Activated CD4-positive, alpha-beta T cell treated with anti-CD3 and anti-CD28 coated beads, Interleukin-2, Interleukin-4, amounts not matched to agents 100 ng/mL and 50 ng/mL, durations not matched to agents 16 hours and 8 hours (primary cell): ENCODE data around the gene PPDPF.

Experiments used
- DNase-seq: peaks from one replicate; pipeline ENCODE4 v3.0.0-alpha.2; 2020; ENCODE audit warnings: low spot score

The PPDPF gene

GRCh38 chr20:63538204-63539091 lies 17.9 kb downstream of the PPDPF start:
- DNase-seq: no peak

DNA sequence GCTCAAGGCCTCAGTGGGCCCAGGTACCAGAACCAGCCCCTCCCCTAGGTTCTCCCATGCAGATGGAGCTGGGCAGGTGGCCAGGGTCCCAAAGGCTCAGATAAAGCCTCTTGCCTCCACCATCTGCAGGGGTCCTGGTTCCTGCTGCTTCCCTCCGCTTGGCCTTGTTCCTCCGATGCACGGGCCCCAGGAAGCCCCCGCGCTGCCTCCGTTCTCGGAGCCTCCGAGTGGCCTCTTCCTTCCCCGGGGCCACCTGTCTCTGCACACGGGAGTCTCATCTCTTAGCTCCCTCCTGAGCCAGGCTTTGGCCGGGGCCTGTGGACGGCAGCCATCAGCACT lies 18.5 kb downstream of the PPDPF start:
- no peak for DNase-seq

GRCh38 chr20:63539441-63540370 lies 19.1 kb downstream of the PPDPF start:
- no peak for DNase-seq

DNA sequence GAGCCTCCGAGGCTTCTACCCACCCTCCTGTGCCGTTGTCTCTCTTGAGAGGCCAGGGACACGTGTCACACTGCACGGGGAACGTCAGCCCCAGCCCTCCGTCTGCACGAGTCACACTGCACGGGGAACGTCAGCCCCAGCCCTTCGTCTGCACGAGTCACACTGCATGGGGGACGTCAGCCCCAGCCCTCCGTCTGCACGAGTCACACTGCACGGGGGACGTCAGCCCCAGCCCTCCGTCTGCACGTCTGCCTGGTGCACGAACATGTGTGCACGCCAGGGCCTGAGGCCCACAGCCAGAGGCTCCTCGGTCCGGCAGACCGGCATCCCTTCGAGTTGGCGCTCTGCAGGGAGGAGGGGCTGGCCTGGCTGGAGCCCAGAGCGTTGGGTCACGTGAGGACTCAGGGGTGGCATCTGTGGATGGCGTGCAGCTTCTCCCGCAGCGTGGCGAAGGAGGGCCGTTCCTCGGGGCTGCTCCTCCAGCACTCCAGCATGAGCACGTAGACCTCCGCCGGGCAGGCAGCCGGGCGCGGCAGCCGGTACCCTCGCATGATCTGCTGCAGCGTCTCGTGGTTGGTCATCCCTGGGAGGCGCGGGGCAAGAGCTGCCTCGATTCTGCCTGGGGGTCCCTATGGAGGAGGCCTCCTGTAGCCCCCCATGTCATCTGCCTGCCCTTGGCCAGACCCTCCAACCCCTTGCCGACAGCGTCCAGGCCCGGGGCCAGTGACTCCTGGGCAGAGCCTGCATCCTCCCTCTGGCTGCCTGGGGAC lies 20.0 kb downstream of the PPDPF start:
- DNase-seq: no peak

GRCh38 chr20:63541371-63541770 lies 20.8 kb downstream of the PPDPF start:
- no peak for DNase-seq

GRCh38 chr20:63542031-63542559 lies 21.5 kb downstream of the PPDPF start:
- no peak for DNase-seq

DNA sequence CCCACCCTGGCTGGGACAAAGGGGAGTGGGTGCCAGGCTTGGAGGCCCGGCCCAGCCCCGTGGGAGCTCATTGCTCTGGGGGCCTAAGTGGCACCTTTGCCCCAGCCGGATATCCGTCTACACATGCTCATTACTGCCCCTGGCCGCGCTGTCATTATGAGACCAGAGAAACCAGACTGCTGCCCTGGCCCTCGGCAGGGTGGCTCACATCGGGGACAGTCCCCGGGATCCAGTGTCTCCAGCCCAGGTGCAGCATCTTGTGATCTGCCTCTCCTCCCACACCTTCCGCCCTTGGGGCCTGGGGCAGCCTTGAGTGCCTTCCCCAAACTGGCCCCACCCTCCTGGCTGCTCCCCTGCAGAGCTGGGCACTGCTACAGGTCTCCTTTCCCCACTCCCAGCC lies 22.1 kb downstream of the PPDPF start:
- no peak for DNase-seq

- DNase-seq: no peak
Measured at GRCh38 chr20:63543131-63543530, 22.6 kb downstream of the PPDPF start.

- DNase-seq: no peak
Measured at GRCh38 chr20:63543733-63544132, 23.2 kb downstream of the PPDPF start.

DNA sequence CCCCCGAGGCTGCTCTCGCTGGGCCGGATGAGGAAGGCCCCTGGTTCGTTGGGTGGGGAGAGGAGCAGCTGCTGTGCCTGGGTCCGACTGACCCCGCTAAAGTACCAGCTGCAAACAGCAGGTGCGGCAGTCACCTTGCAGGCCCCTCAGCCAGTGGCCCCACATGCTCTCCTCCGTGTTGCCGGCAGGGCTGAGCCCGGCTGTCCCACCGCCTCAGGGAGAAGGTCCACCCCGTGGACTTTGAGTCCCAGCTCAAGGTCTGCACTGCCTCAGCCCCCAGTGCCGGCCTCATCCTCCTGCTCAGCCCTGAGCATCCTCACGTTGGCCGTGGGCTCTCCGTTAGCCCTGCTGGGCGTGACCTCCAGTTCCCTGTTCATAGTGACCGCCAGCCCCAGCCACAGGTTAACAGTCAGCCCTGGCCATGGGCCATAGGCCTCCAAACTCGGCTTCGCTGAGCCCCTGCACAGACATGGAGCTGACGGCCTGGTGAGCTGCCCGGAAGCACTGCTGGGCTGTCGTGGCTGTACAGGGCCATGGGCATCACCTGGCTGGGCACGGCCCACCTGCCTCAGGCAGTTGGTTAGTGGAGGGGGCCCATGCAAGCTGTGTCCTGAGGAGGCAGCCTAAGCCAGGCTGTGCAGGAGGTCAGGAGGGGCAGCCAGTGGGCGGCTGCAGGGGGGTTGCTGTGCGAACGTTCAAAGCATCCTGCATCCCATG lies 23.8 kb downstream of the PPDPF start:
- no peak for DNase-seq

DNA sequence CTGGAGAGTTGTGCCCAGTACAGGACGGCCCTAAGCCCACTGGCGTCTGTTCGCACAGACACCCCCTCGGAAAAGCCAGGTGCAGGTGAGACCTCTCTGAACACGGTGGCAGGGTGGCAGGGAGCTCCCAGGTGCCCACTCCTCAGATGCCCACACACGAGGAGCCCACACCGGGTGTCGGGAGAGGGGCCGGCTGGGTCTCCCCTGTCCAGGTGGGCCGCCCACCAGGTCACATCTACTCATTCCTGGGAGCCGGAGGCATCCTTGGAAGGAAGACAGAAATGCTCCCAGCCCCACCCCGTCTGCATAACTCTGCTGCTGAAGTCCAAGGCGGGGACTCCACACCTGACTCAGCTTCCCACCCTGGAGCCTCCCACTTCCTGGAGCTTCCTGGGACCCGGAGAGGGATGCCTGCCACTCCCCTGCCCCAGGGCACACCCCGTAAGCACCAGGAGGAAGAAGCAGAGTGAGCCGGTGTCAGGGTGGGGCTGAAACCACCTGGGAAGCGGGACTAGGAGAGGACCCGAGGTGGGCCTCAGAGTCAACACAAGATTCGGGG lies 24.5 kb downstream of the PPDPF start:
- DNase-seq: no peak

DNA sequence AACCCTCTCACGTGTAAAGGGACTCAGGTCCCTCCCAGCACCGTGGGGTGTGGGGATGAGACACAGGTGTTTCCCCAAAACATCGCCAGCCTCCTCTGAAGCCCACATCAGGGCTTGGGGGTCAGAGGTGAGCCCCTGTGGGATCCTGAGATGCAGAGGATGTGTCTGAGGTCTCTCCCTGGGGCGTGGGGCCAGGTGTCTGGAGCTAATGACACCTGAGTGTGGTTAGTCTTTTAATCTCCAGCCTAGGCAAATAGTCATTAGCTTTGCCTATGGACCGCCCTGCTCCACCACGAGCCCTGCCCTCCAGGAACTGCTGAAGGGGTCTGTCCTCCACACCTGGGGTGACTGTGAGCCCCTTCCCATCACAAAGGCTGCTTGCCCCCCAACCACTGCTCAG lies 25.2 kb downstream of the PPDPF start:
- no peak for DNase-seq

DNA sequence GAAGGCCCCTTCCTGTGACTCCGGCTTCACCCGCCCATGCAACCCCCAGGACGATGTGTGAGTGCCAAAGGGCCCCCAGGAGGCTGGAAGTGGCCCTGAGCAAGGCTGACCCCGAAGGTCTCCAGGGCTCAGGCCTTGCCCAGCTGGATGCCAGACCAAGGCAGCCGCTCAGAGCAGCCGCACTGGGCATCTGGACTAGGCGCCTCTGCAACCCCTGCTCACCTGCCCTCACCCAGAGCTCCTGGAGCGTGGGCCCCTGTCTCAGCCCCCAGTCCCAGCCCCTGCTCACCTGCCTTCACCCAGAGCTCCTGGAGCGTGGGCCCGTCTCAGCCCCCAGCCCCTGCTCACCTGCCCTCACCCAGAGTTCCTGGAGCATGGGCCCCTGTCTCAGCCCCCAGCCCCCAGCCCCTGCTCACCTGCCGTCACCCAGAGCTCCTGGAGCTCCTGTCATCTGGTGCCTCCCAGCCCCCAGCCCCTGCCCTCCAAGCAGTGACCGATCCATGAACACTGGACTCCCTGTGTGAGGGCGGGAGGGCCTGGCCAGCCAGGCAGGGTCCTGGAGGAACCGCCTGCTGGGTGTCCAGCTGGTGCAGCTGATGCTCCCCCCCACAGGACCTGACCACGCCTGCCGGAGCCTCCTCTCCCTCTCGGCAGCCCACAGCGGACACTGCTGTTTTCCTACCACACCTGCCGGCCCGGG lies 25.8 kb downstream of the PPDPF start:
- no peak for DNase-seq

- no peak for DNase-seq
Measured at GRCh38 chr20:63546956-63547724, 26.6 kb downstream of the PPDPF start.

- DNase-seq: no peak
Measured at GRCh38 chr20:63547725-63548480, 27.3 kb downstream of the PPDPF start, which contains the start of gene SRMS. Gene SRMS, minus strand, starts transcription at chr20:63547749. Its CDS starts 286 bp downstream, at chr20:63547463.

GRCh38 chr20:63548542-63548941 lies 28.0 kb downstream of the PPDPF start:
- no peak for DNase-seq

DNA sequence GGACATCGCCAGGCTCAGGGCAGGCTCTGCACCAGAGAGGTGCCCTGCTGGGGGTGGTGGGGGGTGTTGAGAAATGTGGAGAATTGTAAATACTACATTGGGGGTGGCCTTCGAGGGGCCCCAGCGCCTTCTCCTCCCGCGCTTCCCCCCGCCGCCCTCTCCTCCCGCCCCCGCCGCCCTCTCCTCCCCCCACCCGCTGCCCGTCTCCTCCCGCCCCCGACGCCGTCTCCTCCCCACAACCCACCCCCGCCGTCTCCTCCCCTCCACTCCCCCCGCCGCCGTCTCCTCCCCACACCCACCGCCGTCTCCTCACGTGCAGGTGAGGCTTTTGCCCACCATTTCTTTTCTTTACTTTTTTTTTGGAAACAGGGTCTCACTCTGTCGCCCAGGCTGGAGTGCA lies 28.5 kb downstream of the PPDPF start:
- no peak for DNase-seq

DNA sequence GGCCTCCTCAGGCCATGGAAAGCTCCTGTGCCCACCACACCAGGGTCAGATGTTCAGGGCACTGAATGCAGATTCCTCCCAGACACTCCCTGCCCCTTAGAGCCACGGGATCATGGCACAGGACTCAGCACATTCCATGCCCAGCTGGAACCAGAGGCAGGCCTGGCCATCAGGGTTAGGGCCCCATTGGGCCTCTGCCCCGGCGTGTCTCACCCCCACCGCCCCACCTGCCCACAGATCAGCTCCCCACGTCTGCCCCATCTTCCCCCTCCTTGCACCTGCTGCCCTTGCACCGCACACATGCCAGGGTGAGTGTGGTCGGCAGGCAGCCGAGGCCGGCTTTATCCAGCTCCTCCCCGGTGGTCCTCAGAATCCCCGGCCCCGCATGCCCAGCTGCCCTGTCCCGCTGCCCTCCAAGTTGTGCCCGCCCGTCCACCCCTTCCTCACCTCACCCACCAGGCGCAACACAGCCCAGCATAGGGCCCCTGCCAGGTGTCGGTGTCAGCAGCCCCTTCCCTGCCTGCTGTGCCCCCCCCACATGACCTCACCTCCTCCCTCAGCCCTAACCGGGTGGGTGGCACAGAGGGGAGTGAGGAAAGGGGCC lies 29.2 kb downstream of the PPDPF start:
- DNase-seq: no peak
